Mucosa of descending colon (tissue), 3 donors: ENCODE results near the gene DLST. TPM values are rescaled to one million over a fixed set of nuclear protein-coding genes. Genes with fewer than 3 reads are reported as not detected.

Experiments
- ATAC-seq: fragments of 200-7000 bp; cut with Tn5 transposase; one replicate; pipeline ENCODE4 v1.9.1; 2020; ENCODE audit warnings: mild to moderate bottlenecking, moderate library complexity
- DNase-seq, 3 donors: peaks; one replicate each; pipeline ENCODE4 v3.0.0-alpha.2; 2020
- H3K36me3 ChIP-seq: fragments of 200-600 bp; one replicate; pipeline ENCODE4 v1.8.0; 2021; ENCODE audit warnings: low read depth, mild to moderate bottlenecking
- H3K4me1 ChIP-seq: fragments of 200-600 bp; one replicate; pipeline ENCODE4 v1.8.0; 2021; ENCODE audit warnings: low read depth, mild to moderate bottlenecking
- H3K4me3 ChIP-seq: fragments of 200-600 bp; one replicate; pipeline ENCODE4 v1.8.0; 2021; ENCODE audit warnings: mild to moderate bottlenecking
- H3K9me3 ChIP-seq: fragments of 200-600 bp; one replicate; pipeline ENCODE4 v1.8.0; 2021; ENCODE audit warnings: mild to moderate bottlenecking
- intact Hi-C, 2 donors: fragments of 100-400 bp; cut with DNase I in 1 of 2; cut with micrococcal nuclease in 1 of 2; formaldehyde crosslinking; loops; one replicate each; pipeline versions ENCODE4 v1.11.0 to v1.11.1; 2022; cut with DNase I, micrococcal nuclease
- total RNA-seq, 3 donors: library from RNA; stranded (reverse); fragmentation: NEBNext Ultra II Directional in 2 of 3; extraction: Animal tissue kit (Norgen Biotek cat#: 25700) in 2 of 3; gene quantifications; one replicate each; pipeline versions ENCODE4 v1.2.1 to v1.2.4, GENCODE V29; 2021 to 2023
- TF ChIP-seq, protein P1 (sequence below): fragments of 200-600 bp; IDR thresholded peaks from one replicate; pipeline ENCODE4 v1.8.0; 2022; ENCODE audit warnings: antibody characterized with exemption, mild to moderate bottlenecking
- donor health status: DM: no; HTN: no; CAD: no; lungs with moderate emphysema.
- donor health status: DM: no; HTN: no; CAD: no.
- donor health status: DM: no; HTN: yes; CAD: no.

Gene DLST
- total RNA-seq, 3 donors from 2014 or later: 106 to 125 (median 121) TPM

DNA sequence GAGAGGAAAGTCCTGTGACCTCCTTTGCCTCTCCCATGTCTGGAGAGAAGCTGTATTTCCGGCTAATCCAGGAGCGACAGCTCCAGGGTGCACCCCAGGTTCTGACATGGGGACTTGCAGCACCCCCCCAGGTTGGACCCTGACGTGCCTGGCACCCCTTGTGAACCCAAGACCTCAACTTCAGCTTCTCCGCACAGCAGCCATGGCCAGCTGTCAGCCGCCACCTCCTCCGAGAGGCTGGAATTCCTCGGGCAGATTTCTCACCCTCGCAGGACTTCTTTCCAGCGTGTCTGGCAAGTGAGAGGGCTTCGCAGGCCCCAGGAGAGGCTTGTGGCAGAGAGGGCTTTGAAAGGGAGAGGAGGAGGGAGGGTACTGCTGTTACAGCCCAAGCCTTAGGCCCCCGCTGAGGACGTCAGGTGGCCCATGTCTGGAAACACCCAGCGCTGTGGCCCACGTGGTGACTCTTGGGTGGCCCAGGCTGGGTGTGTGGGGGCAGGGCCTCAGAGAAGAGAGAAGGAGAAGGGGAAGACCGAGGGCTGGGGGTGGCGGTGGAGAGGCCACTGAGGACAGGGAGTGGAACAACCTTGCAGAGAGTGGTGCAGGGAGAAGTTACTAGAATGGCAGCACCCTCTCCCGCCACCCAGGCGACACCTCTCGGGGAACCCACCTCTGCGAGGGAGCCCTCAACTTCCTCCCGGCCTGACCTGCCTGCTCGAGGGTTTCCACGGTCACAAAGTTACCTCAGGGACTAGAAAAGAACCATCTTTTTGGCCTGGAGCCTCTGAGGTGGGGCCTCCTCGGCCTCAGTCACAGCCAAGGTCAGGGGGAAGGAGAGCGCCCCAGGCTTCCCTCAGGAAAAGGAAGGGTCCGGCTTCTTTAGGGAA lies 53.0 kb downstream of the DLST start:
- TF ChIP-seq, protein P1, sequence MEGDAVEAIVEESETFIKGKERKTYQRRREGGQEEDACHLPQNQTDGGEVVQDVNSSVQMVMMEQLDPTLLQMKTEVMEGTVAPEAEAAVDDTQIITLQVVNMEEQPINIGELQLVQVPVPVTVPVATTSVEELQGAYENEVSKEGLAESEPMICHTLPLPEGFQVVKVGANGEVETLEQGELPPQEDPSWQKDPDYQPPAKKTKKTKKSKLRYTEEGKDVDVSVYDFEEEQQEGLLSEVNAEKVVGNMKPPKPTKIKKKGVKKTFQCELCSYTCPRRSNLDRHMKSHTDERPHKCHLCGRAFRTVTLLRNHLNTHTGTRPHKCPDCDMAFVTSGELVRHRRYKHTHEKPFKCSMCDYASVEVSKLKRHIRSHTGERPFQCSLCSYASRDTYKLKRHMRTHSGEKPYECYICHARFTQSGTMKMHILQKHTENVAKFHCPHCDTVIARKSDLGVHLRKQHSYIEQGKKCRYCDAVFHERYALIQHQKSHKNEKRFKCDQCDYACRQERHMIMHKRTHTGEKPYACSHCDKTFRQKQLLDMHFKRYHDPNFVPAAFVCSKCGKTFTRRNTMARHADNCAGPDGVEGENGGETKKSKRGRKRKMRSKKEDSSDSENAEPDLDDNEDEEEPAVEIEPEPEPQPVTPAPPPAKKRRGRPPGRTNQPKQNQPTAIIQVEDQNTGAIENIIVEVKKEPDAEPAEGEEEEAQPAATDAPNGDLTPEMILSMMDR: no peak
- ATAC-seq (peak; percentile 32), DNase-seq (no peak)
- H3K4me1 ChIP-seq: peaks cover 4% of the 10 kb centered on the region
- intact Hi-C loops: no loop called here
- H3K9me3 ChIP-seq: no peaks in the 10 kb centered on the region
- no peak overlapping the region for H3K4me3 ChIP-seq
- no peaks in the 10 kb centered on the region for H3K36me3 ChIP-seq

DNA sequence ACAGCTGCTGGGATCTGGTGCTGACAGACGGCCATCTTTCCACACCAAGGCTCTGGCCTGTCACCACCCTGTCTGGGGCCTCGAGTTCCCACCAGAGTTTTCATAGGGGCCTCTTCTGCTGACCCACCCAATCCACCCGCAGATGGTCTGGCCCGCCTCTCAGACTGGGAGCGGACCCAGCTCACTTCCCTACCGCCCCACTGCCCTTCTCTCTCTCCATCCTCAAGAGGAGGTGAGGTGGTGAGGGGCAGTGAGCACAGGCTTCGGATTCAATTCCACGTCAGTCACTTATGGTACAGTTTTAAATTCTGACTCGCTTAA lies 53.6 kb downstream of the DLST start:
- H3K36me3 ChIP-seq: no peaks in the 10 kb centered on the region
- intact Hi-C loops: no loop called here
- H3K4me3 ChIP-seq: no peak overlapping the region
- H3K4me1 ChIP-seq: peaks cover 4% of the 10 kb centered on the region
- TF ChIP-seq, protein P1: no peak
- no peaks in the 10 kb centered on the region for H3K9me3 ChIP-seq
- DNase-seq (no peak), ATAC-seq (no peak)

DNA sequence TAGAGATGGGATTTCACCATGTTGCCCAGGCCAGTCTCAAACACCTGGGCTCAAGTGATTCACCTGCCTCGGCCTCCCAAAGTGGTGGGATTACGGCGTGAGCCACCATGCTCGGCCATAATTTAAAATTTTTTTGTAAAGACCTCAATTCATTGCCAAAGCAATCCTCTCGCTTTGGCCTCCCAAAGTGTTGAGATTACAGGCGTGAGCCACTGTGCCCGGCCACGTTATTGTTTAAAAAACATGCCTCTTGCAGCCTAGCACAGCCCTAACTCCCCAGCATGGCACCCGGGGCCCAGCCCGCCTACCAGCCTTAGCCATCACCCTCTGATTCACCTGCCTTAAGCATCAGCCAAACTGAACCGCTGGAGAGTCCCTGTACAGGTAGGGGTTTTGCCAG lies 54.4 kb downstream of the DLST start:
- ATAC-seq (no peak), DNase-seq (no peak)
- H3K4me3 ChIP-seq: no peak overlapping the region
- H3K9me3 ChIP-seq: no peaks in the 10 kb centered on the region
- H3K4me1 ChIP-seq: peaks cover 4% of the 10 kb centered on the region
- H3K36me3 ChIP-seq: no peaks in the 10 kb centered on the region
- intact Hi-C loops: no loop called here
- TF ChIP-seq, protein P1: no peak

DNA sequence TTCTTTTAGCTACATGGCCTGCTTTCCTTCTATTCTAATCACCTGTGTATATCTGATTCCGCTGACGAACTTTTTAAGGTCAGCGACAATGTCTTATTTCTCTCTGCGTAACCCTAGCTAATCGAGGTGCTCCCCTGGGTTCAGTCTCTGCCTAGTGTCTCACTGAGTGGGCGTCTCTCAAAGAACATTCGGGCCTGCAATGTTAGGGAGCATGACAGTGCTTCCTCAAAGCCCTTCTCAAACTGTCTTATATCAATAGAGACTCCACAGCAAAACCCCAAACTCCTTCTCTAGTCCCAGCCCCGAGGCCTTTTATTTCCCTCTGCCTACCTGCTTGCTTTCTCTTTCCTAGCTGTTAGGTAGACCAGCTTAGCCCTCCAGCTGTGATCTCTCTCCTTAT lies 55.0 kb downstream of the DLST start:
- TF ChIP-seq, protein P1: no peak
- Histone ChIP-seq H3K36me3 (no peaks in the 10 kb centered on the region), H3K9me3 (no peaks in the 10 kb centered on the region), H3K4me1 (peaks cover 4% of the 10 kb centered on the region), H3K4me3 (no peak overlapping the region)
- no peak for DNase-seq
- intact Hi-C loops: no loop called here
- ATAC-seq: no peak

DNA sequence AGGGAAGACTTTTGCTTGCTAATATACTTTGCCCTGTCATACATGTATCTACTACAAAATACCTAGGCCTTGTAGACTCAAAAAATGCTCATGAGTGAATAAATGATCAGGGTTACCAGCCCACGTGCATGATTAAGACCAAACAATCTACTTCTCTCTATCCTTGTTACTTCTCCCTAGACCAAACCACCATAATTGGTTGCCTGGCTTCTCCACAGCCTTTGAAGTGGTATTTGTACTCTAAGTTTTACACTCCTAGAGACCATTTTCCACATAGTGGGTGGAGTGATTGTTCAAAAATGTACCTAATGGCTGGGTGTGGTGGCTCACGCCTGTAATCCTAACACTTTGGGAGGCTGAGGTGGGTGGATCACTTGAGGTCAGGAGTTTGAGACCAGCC lies 55.5 kb downstream of the DLST start:
- H3K4me3 ChIP-seq: no peak overlapping the region
- H3K36me3 ChIP-seq: no peaks in the 10 kb centered on the region
- no peaks in the 10 kb centered on the region for H3K9me3 ChIP-seq
- no peak for DNase-seq
- TF ChIP-seq, protein P1: no peak
- peaks cover 4% of the 10 kb centered on the region for H3K4me1 ChIP-seq
- intact Hi-C loops: no loop called here
- ATAC-seq: no peak
